ENCODE results near the gene FREM2. TPM values are rescaled to one million over a fixed set of nuclear protein-coding genes. Genes with fewer than 3 reads are reported as not detected.

Gene FREM2
- polyA plus RNA-seq, 1 of the 3 experiments (the other 2 are of a cell fraction): not detected

GRCh38 chr13:38854226-38854625 lies 167.3 kb downstream of the FREM2 start (continued):
- TF ChIP-seq, protein P1, sequence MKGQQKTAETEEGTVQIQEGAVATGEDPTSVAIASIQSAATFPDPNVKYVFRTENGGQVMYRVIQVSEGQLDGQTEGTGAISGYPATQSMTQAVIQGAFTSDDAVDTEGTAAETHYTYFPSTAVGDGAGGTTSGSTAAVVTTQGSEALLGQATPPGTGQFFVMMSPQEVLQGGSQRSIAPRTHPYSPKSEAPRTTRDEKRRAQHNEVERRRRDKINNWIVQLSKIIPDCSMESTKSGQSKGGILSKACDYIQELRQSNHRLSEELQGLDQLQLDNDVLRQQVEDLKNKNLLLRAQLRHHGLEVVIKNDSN (IDR thresholded peaks at IDR 0.05; ENCODE audit: borderline replicate concordance, low read depth): no peak

GRCh38 chr13:38856065-38856464 lies 169.2 kb downstream of the FREM2 start:
- H3K9me2 ChIP-seq: no peaks in the 10 kb centered on the region
- ChIA-PET CTCF (interaction anchor here (1.0 kb wide), 1 partner anchor 15 kb away, joined by 3 read pairs; no protein-coding TSS in a partner anchor), POLR2A (no interaction called here)
- H3K27ac ChIP-seq (ENCODE audit: low read depth in 2 of 2, low read length in 1 of 2): no peak overlapping the region
- H3K4me2 ChIP-seq: no peak overlapping the region
- no peak overlapping the region for H3K9ac ChIP-seq
- H3K79me2 ChIP-seq (ENCODE audit: insufficient read depth): no peaks in the 10 kb centered on the region
- no peaks in the 10 kb centered on the region for H3K9me3 ChIP-seq
- no peak for DNase-seq
- H3K36me3 ChIP-seq (replicated peaks in 1 of 2; ENCODE audit: control insufficient read depth in 1 of 2, insufficient read depth in 2 of 2, low read length in 1 of 2): no peaks in the 10 kb centered on the region
- no peak overlapping the region for H2AFZ ChIP-seq (ENCODE audit: low read depth)
- H4K20me1 ChIP-seq (ENCODE audit: insufficient read depth): no peaks in the 10 kb centered on the region
- TF ChIP-seq TAF1 (IDR thresholded peaks at IDR 0.05; ENCODE audit: borderline replicate concordance, low read depth, low read length) (no peak), GABPA (IDR thresholded peaks at IDR 0.05; ENCODE audit: low read depth) (no peak), FOXJ3 (CRISPR knock-in tag; IDR thresholded peaks at IDR 0.05) (no peak), SIN3A (IDR thresholded peaks at IDR 0.05; ENCODE audit: borderline replicate concordance, low read depth, low read length) (no peak), NRF1 (IDR thresholded peaks at IDR 0.05; ENCODE audit: low read depth, low read length) (no peak), TEAD4 (IDR thresholded peaks at IDR 0.05; ENCODE audit: borderline replicate concordance, insufficient read depth) (no peak), ELF1 (IDR thresholded peaks at IDR 0.05) (no peak)
- TF ChIP-seq, protein P2, sequence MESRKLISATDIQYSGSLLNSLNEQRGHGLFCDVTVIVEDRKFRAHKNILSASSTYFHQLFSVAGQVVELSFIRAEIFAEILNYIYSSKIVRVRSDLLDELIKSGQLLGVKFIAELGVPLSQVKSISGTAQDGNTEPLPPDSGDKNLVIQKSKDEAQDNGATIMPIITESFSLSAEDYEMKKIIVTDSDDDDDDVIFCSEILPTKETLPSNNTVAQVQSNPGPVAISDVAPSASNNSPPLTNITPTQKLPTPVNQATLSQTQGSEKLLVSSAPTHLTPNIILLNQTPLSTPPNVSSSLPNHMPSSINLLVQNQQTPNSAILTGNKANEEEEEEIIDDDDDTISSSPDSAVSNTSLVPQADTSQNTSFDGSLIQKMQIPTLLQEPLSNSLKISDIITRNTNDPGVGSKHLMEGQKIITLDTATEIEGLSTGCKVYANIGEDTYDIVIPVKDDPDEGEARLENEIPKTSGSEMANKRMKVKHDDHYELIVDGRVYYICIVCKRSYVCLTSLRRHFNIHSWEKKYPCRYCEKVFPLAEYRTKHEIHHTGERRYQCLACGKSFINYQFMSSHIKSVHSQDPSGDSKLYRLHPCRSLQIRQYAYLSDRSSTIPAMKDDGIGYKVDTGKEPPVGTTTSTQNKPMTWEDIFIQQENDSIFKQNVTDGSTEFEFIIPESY (IDR thresholded peaks at IDR 0.05; ENCODE audit: borderline replicate concordance, low read depth): no peak
- TF ChIP-seq, protein P3, sequence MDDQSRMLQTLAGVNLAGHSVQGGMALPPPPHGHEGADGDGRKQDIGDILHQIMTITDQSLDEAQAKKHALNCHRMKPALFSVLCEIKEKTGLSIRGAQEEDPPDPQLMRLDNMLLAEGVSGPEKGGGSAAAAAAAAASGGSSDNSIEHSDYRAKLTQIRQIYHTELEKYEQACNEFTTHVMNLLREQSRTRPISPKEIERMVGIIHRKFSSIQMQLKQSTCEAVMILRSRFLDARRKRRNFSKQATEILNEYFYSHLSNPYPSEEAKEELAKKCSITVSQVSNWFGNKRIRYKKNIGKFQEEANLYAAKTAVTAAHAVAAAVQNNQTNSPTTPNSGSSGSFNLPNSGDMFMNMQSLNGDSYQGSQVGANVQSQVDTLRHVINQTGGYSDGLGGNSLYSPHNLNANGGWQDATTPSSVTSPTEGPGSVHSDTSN (IDR thresholded peaks at IDR 0.05): no peak
- no peaks in the 10 kb centered on the region for H3K27me3 ChIP-seq (ENCODE audit: insufficient read depth)
- no peak overlapping the region for H3K4me3 ChIP-seq (ENCODE audit: low read depth in 2 of 2, low read length in 1 of 2)
- H3F3A ChIP-seq (replicated peaks; ENCODE audit: insufficient read depth): no peaks in the 10 kb centered on the region
- WGBS (ENCODE audit: low lambda C conversion rate): 61% methylated on average over 4 of the region's 4 CpGs
- H3K4me1 ChIP-seq (ENCODE audit: control insufficient read depth in 1 of 2, insufficient read depth in 2 of 2, low read depth in 1 of 2, low read length in 1 of 2): no peaks in the 10 kb centered on the region

- Histone ChIP-seq H3K9me2 (no peaks in the 10 kb centered on the region), H2AFZ (ENCODE audit: low read depth) (no peak overlapping the region), H4K20me1 (ENCODE audit: insufficient read depth) (no peaks in the 10 kb centered on the region), H3K36me3 (replicated peaks in 1 of 2; ENCODE audit: control insufficient read depth in 1 of 2, insufficient read depth in 2 of 2, low read length in 1 of 2) (no peaks in the 10 kb centered on the region), H3K27ac (ENCODE audit: low read depth in 2 of 2, low read length in 1 of 2) (no peak overlapping the region), H3F3A (replicated peaks; ENCODE audit: insufficient read depth) (no peaks in the 10 kb centered on the region), H3K4me1 (ENCODE audit: control insufficient read depth in 1 of 2, insufficient read depth in 2 of 2, low read depth in 1 of 2, low read length in 1 of 2) (no peaks in the 10 kb centered on the region), H3K9me3 (no peaks in the 10 kb centered on the region), H3K4me2 (no peak overlapping the region), H3K4me3 (ENCODE audit: low read depth in 2 of 2, low read length in 1 of 2) (no peak overlapping the region), H3K79me2 (ENCODE audit: insufficient read depth) (no peaks in the 10 kb centered on the region), H3K27me3 (ENCODE audit: insufficient read depth) (no peaks in the 10 kb centered on the region), H3K9ac (no peak overlapping the region)
- CTCF ChIA-PET: interaction anchor here (0.7 kb wide), 1 partner anchor 10 kb away, joined by 3 read pairs; no protein-coding TSS in a partner anchor
- whole genome bisulfite sequencing (ENCODE audit: low lambda C conversion rate): 25% methylated on average over 2 of the region's 2 CpGs
- POLR2A ChIA-PET: no interaction called here
- DNase-seq: no peak
- TF ChIP-seq NFIC (IDR thresholded peaks at IDR 0.05; ENCODE audit: borderline replicate concordance) (no peak), EZH2phosphoT487 (IDR thresholded peaks at IDR 0.05; ENCODE audit: borderline replicate concordance, low read depth) (no peak), MAX (IDR thresholded peaks at IDR 0.05; ENCODE audit: low read depth) (no peak), MXI1 (IDR thresholded peaks at IDR 0.05; ENCODE audit: low read depth, low read length) (no peak), CHD2 (IDR thresholded peaks at IDR 0.05; ENCODE audit: low read length, partially characterized antibody) (no peak), FOXM1 (IDR thresholded peaks at IDR 0.05; ENCODE audit: low read depth) (no peak), POLR2AphosphoS5 (IDR thresholded peaks at IDR 0.05; ENCODE audit: low read depth, low read length) (no peak), GATA2 (CRISPR knock-in tag; IDR thresholded peaks at IDR 0.05) (no peak), FOSL2 (IDR thresholded peaks at IDR 0.05; ENCODE audit: borderline replicate concordance, low read depth) (no peak), RCOR1 (IDR thresholded peaks at IDR 0.05; ENCODE audit: low read length) (no peak), TAF1 (IDR thresholded peaks at IDR 0.05; ENCODE audit: borderline replicate concordance, low read depth, low read length) (no peak), GABPA (IDR thresholded peaks at IDR 0.05; ENCODE audit: low read depth) (no peak), FOXJ3 (CRISPR knock-in tag; IDR thresholded peaks at IDR 0.05) (no peak)
- TF ChIP-seq, protein P3 (IDR thresholded peaks at IDR 0.05): no peak
- TF ChIP-seq, protein P1 (IDR thresholded peaks at IDR 0.05; ENCODE audit: borderline replicate concordance, low read depth): no peak
Measured at GRCh38 chr13:38862443-38862842, 175.6 kb downstream of the FREM2 start.
